IPS-18a (cell line): ENCODE measurements around the gene ACTL8.

Experiments used
- H3K27ac ChIP-seq: one replicate; pipeline ENCODE4 v1.5.1; 2013; ENCODE audit warnings: low read length
- H3K27me3 ChIP-seq: one replicate; pipeline ENCODE4 v1.6.1; 2013; ENCODE audit warnings: mild to moderate bottlenecking, low read length; ENCODE audit not compliant: control insufficient read depth, insufficient read depth
- H3K36me3 ChIP-seq: one replicate; pipeline ENCODE4 v1.6.1; 2013; ENCODE audit warnings: low read depth, low read length; ENCODE audit not compliant: control insufficient read depth
- H3K4me1 ChIP-seq: one replicate; pipeline ENCODE4 v1.6.1; 2013; ENCODE audit warnings: low read depth, low read length; ENCODE audit not compliant: control insufficient read depth
- H3K4me3 ChIP-seq: one replicate; pipeline ENCODE4 v1.5.1; 2013; ENCODE audit warnings: low read length
- H3K9ac ChIP-seq: one replicate; pipeline ENCODE4 v1.6.1; 2013; ENCODE audit warnings: mild to moderate bottlenecking, low read length, moderate library complexity
- H3K9me3 ChIP-seq: one replicate; pipeline ENCODE4 v1.6.1; 2013; ENCODE audit warnings: low read depth, low read length; ENCODE audit not compliant: control insufficient read depth

ACTL8 gene

DNA sequence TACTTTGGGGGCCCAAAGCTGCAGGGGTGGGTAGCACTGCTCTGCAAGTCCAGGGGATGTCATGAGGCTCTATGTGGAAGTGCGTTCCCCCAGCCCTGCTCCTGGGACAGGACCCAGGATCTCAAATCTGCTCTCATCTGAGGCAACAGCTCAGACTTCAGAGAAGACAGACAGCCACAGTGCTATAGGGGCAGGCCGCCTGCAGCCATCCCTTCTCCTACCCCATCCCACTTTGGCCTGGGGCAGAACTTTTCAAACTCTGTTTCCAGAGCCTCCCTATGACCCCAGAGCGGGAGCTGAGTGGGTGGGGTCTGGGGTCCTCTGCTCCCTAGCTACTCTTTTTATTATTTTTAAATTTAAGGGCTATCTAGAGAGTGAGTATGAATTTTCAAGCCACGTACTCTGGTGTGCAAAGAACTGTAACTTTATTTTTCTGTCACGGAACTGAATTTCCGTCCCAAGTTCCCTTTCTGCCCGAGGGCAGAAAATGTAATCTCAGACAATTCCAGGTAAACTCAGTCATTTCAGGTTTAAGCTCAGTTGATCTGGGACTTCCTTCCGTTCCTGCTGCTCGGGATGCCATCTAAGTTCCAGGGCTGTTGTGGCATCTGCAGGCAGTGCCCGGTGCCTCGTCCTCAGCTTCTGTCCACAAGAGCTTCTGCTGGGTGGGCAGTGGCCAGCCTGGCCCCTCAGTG is 98.3 kb downstream of the ACTL8 start:
- Histone ChIP-seq H3K27ac (no peak overlapping the region), H3K4me3 (no peak overlapping the region), H3K36me3 (no peaks in the 10 kb centered on the region), H3K27me3 (no peaks in the 10 kb centered on the region), H3K9me3 (no peaks in the 10 kb centered on the region), H3K4me1 (no peaks in the 10 kb centered on the region), H3K9ac (no peak overlapping the region)

DNA sequence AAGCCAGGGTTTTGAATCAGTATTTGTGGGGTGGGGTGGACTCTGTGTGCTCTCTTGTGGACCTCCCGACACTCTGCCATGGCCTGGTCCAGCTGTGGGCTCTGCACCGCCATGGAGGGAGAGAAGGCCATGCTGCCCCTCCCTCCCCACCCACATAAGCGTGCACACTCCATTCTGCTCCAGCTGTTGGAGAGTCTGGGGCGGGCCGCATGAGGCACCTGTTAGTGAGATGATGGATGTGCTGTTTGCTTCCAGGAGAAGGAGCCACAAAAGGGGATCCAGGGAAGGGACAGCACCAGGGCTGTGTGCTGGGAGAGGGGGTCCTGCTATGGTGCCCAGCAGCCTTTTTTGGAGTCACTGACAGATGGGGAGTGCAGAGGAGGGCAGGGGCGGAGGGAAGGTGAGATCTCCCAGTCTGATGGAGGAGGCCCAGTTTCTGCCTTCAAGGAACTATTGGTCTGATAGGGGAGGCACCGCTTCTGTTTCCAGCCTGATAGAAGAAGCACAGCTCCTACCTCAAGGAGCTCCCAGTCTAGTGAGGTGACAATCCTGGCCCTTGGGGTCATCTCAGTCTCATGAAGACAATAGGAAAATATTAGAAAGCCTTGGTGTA is 101.5 kb downstream of the ACTL8 start:
- Histone ChIP-seq H3K36me3 (no peaks in the 10 kb centered on the region), H3K4me3 (no peak overlapping the region)

DNA sequence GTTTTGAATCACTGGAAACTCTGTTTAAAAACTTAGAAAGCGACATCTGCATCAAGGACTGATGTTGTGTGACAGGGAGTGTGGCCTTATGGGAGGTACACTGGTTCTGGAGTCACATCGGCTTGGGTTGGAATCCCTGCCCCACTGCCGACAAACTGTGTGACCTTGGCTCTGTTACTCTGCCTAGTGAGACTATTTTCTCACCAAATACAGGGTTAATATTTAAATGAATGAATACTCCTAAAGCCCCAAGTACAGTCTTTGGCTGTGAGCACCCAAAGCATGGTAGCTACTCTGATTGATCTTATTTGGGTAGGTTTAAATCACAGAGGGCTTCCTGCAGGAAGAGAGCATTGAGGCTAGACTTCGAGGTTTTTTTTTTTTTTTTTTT is 102.0 kb downstream of the ACTL8 start:
- no peak overlapping the region for H3K27ac ChIP-seq
- H3K9me3 ChIP-seq: no peaks in the 10 kb centered on the region
- H3K4me1 ChIP-seq: peaks cover 7% of the 10 kb centered on the region
- H3K27me3 ChIP-seq: no peaks in the 10 kb centered on the region
- no peak overlapping the region for H3K9ac ChIP-seq
- H3K36me3 ChIP-seq: no peaks in the 10 kb centered on the region
- H3K4me3 ChIP-seq: no peak overlapping the region

More for the DNA sequence above, 101.5 kb downstream of the ACTL8 start:
- Histone ChIP-seq H3K4me1 (peaks cover 2% of the 10 kb centered on the region), H3K9me3 (no peaks in the 10 kb centered on the region), H3K27ac (no peak overlapping the region), H3K27me3 (no peaks in the 10 kb centered on the region), H3K9ac (no peak overlapping the region)

DNA sequence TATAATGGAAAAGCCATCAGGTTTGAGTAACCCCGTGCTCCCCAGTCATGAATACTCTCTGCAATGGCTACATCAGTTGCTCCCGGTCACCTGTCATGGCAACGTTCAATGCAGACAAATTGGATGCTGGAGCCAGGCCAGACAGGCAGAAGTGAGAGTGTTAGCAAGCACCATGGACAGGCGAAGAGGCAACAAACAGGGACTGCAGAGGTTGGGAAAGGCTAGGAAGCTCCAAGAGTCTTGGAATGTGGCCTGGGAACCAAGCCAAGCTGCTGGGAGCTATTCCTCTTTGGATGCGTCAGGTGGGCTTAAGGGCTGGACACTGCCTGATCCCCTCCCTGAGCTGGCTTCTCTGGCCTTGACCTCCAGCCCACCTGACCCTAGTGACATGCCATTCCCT is 102.9 kb downstream of the ACTL8 start:
- Histone ChIP-seq H3K4me1 (peaks cover 8% of the 10 kb centered on the region), H3K27me3 (no peaks in the 10 kb centered on the region), H3K9me3 (no peaks in the 10 kb centered on the region), H3K9ac (no peak overlapping the region), H3K27ac (no peak overlapping the region), H3K36me3 (no peaks in the 10 kb centered on the region), H3K4me3 (no peak overlapping the region)

DNA sequence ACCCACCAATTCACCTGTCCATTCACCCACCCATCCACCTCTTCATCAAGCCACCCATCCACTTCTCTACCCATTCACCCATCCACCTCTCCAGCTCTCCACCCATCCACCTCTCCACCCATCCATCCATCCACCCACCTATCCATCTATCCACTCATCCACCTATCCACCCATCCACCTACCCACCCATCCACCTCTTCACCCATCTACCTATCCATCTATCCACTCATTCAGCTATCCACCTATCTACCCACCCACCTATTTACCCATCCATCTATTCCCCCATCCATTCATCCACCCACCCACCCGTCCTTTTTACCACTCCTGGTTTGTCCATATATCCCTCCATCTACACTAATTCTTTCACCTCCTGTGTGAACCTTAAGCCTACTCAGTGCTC is 105.7 kb downstream of the ACTL8 start:
- Histone ChIP-seq H3K36me3 (no peaks in the 10 kb centered on the region), H3K9me3 (no peaks in the 10 kb centered on the region), H3K4me3 (no peak overlapping the region), H3K4me1 (peaks cover 8% of the 10 kb centered on the region), H3K27me3 (no peaks in the 10 kb centered on the region), H3K9ac (no peak overlapping the region), H3K27ac (no peak overlapping the region)

DNA sequence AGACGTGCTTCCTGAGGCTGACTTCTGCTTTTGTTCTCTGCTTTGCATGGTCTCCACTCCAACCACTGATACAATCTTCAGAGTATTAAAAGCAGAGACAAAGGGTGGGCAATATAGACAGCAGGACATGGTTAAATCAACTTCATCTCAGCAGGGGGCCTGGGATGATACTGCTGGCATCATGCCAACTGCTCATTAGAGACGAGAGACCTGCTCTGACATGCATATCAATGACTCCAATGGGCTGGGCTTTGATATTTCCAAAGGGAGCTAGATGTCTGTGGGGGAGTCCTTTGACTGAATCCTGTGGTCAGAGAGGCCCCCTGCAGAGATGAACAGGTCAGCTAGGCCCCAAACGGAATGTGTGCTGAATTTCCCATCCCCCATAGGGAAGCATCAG is 106.6 kb downstream of the ACTL8 start:
- peak overlapping the region; percentile 8 for H3K4me3 ChIP-seq
- H3K9ac ChIP-seq: no peak overlapping the region
- no peak overlapping the region for H3K27ac ChIP-seq
- H3K27me3 ChIP-seq: no peaks in the 10 kb centered on the region
- no peaks in the 10 kb centered on the region for H3K36me3 ChIP-seq
- H3K4me1 ChIP-seq: peaks cover 8% of the 10 kb centered on the region
- H3K9me3 ChIP-seq: no peaks in the 10 kb centered on the region

DNA sequence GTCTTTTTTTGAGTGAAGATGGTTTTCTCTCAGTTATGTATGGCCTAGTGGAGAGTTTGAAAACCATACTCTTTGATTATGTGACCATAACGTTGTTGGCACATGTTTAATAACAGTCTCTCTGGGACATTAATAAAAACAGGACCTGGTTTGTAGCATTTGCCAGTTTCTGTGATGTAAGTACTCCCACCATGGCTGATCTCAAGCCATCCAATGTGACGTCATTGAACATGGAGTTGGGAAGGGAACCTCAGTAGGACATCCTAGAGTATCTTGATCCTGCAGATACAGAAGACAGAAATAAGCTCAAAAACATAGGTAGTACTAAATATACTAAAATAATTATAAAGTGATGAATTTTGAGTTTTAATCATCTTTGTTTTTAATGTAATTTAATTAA is 107.0 kb downstream of the ACTL8 start:
- Histone ChIP-seq H3K4me1 (peaks cover 8% of the 10 kb centered on the region), H3K9ac (no peak overlapping the region), H3K4me3 (peak overlapping the region; percentile 8), H3K9me3 (no peaks in the 10 kb centered on the region), H3K27ac (no peak overlapping the region), H3K36me3 (no peaks in the 10 kb centered on the region), H3K27me3 (no peaks in the 10 kb centered on the region)

DNA sequence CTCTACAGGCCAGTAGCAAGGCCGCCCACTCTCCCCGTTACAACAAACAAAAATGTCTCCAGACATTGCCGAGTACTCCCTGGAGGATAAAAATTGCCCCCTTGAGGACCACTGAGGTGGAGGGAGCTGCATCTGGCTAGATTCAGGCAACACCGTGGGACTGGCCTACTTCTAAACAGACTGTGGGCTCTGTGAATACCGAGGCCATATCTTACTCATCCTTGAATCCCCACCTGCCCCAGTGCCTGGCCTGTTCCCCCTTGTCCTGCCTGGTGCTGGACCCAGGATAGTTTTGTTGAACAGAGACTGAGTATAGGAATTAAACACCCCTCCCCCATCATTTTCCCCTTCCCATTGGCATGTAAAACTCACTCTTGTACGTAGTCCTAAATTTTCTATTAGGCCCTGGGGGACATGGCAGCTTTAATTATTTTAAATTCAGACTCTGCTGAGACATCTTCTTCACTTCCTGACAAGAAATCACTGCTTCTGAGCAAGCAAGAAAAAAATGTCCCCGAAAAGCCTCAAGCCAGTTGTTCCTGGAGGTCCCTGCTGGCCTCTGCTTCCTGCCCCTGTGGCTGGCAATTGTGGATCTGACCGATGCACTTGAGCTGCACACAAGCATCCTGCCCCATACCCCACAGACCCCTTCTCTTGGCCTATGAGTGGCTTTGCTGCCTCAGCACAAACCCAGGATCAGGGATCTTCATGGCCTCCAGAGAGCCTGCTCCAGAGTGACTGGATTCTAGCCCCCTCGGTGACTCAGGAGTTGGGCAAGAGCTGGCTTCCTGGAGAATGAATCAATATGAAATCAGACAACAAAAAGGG is 111.0 kb downstream of the ACTL8 start:
- Histone ChIP-seq H3K27ac (no peak overlapping the region), H3K4me1 (peaks cover 8% of the 10 kb centered on the region), H3K27me3 (no peaks in the 10 kb centered on the region), H3K4me3 (no peak overlapping the region), H3K9me3 (no peaks in the 10 kb centered on the region), H3K36me3 (no peaks in the 10 kb centered on the region), H3K9ac (no peak overlapping the region)

DNA sequence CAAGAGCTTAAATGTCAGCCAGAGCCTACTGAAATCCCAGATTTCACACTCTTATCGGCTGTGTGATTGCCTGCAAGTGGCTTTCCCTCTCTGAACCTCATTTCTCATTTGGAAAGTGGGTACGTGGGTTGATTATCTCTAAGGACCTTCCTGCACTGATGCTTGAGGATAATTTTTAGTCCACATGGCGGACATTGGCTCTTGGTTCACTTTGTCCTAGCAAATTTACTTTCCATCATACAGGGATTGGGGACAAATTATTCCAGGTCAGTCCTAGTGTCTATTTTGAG is 111.6 kb downstream of the ACTL8 start:
- Histone ChIP-seq H3K36me3 (no peaks in the 10 kb centered on the region), H3K9me3 (no peaks in the 10 kb centered on the region), H3K9ac (no peak overlapping the region), H3K4me3 (no peak overlapping the region), H3K4me1 (peaks cover 5% of the 10 kb centered on the region), H3K27me3 (no peaks in the 10 kb centered on the region), H3K27ac (no peak overlapping the region)

DNA sequence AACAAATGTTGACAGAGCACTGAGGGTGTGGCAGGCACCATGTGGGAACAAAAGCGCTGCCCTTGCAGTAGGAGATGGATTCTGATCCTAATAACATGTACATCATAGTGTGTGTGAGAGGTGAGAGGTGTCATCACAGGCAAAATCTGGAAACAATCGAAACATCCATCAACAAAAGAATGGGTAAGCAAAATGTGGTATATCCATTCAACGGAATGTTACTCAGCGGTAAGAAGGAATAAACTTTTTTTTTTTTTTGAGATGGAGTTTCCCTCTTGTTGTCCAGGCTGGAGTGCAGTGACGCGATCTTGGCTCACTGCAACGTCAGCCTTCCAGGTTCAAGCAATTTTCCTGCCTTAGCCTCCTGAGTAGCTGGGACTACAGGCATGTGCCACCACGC is 112.3 kb downstream of the ACTL8 start:
- Histone ChIP-seq H3K9me3 (no peaks in the 10 kb centered on the region), H3K36me3 (no peaks in the 10 kb centered on the region), H3K4me1 (no peaks in the 10 kb centered on the region), H3K27me3 (no peaks in the 10 kb centered on the region), H3K9ac (no peak overlapping the region), H3K4me3 (no peak overlapping the region), H3K27ac (no peak overlapping the region)

DNA sequence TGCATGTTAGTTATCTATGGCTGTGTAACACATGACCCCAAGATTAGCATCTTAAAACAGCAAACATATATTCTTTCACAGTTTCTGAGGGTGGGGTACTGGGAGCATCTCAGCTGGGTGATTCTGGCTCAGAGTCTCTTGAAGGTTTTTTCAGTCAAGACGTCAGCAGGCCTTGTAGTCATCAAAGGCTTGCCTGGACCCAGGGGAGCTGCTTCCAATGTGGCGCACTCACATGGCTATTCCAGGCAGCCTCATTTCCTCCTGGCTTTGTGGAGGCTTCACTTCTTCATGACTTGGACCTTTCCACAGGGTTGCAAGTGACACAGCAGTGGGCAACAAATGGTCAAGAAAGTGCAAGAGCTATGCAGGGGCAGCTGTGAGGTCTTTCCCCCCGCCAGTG is 114.7 kb downstream of the ACTL8 start:
- no peaks in the 10 kb centered on the region for H3K9me3 ChIP-seq

DNA sequence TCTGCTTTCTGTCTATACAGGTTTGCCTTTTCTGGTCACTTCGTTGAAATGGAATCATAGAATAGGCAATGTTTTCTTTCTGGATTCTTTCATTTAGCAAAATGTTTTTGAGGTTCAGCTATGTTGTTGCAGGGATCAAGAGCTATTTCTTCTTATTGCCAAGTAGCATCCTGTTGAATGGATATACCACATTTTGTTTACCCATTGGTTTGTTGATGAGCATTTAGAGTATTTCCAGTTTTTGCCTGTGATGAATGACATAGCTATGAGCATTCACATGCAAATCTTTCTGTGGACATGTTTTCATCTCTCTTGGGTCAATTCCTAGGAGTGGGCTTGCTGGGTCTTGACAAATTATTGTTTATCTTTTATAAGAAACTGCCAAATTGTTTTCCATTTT is 115.5 kb downstream of the ACTL8 start:
- Histone ChIP-seq H3K4me3 (no peak overlapping the region), H3K9me3 (no peaks in the 10 kb centered on the region), H3K4me1 (no peaks in the 10 kb centered on the region), H3K27me3 (no peaks in the 10 kb centered on the region), H3K9ac (no peak overlapping the region), H3K27ac (no peak overlapping the region), H3K36me3 (no peaks in the 10 kb centered on the region)

More for the DNA sequence above, 114.7 kb downstream of the ACTL8 start:
- no peaks in the 10 kb centered on the region for H3K36me3 ChIP-seq
- H3K4me1 ChIP-seq: no peaks in the 10 kb centered on the region
- no peak overlapping the region for H3K27ac ChIP-seq
- no peaks in the 10 kb centered on the region for H3K27me3 ChIP-seq
- no peak overlapping the region for H3K9ac ChIP-seq
- H3K4me3 ChIP-seq: no peak overlapping the region
